HepG2 (cell line): Measurements from ENCODE around the gene BAIAP2L2. TPM values are rescaled to one million over a fixed set of nuclear protein-coding genes. Genes with fewer than 3 reads are reported as not detected.

Experiments
- CSRNP1 ChIP-seq: sonication (generic); formaldehyde crosslinking; IDR thresholded peaks from 2 replicates; pipeline ENCODE4 v1.8.1; 2023; ENCODE audit warnings: mild to moderate bottlenecking, missing genetic modification reagents
- DBP ChIP-seq: sonication (generic); formaldehyde crosslinking; IDR thresholded peaks from 2 replicates; pipeline ENCODE4 v1.4.0; 2020; ENCODE audit warnings: missing genetic modification reagents; ENCODE audit errors: not compliant biosample characterization
- POLR2AphosphoS5 ChIP-seq: IDR thresholded peaks from 2 replicates; pipeline ENCODE4 v1.6.1; 2012; ENCODE audit warnings: low read depth, low read length
- REL ChIP-seq: sonication (generic); formaldehyde crosslinking; conservative IDR thresholded peaks from 2 replicates; pipeline ENCODE4 v1.8.0; 2022; ENCODE audit warnings: mild to moderate bottlenecking, missing genetic modification reagents, moderate library complexity
- RXRA ChIP-seq: sonication (generic); formaldehyde crosslinking; IDR thresholded peaks from 2 replicates; pipeline ENCODE4 v1.5.1; 2020; ENCODE audit warnings: missing genetic modification reagents
- SOX5 ChIP-seq: IDR thresholded peaks from 2 replicates; pipeline ENCODE4 v1.6.1; 2016; ENCODE audit warnings: borderline replicate concordance
- YEATS4 ChIP-seq: sonication (generic); formaldehyde crosslinking; IDR thresholded peaks from 2 replicates; pipeline ENCODE4 v1.4.0; 2020; ENCODE audit warnings: missing genetic modification reagents, borderline replicate concordance
- ZFP91 ChIP-seq: sonication (generic); formaldehyde crosslinking; IDR thresholded peaks from 2 replicates; pipeline ENCODE4 v1.9.0; 2022; ENCODE audit warnings: missing genetic modification reagents, mild to moderate bottlenecking, borderline replicate concordance
- ZNF143 ChIP-seq: sonication (generic); formaldehyde crosslinking; IDR thresholded peaks from 2 replicates; pipeline ENCODE4 v1.4.0; 2020; ENCODE audit warnings: missing genetic modification reagents
- ZNF547 ChIP-seq: sonication (generic); formaldehyde crosslinking; IDR thresholded peaks from 2 replicates; pipeline ENCODE4 v1.5.1; 2020; ENCODE audit warnings: mild to moderate bottlenecking, missing genetic modification reagents
- polyA plus RNA-seq, 8 experiments: library from polyadenylated mRNA; depleted of rRNA in 3 of 8; stranded (reverse) in 7 of 8; unstranded in 1 of 8; fragments of >200 nt; fragmentation: Illumina TruSeq in 4 of 8; extraction: Trizol in 4 of 8; gene quantifications; 2 replicates each; pipeline versions ENCODE4 v1.2.1 to v1.2.3, GENCODE V29; 2011 to 2016; ENCODE audit warnings: low read depth in 4 of 8, missing spikeins in 1 of 8, mixed read lengths in 1 of 8; ENCODE audit not compliant: insufficient read depth in 1 of 8
- total RNA-seq, 5 experiments: library from RNA; depleted of rRNA; stranded (reverse); fragments of >200 nt; fragmentation: Illumina TruSeq; extraction: Trizol; gene quantifications; 2 replicates each; pipeline ENCODE4 v1.2.3, GENCODE V29; 2016; ENCODE audit warnings: low read depth in 1 of 5

Gene BAIAP2L2
- total and polyA plus RNA-seq, 2 of the 13 experiments (the other 11 are each of a cell fraction or from before 2014, with no cell fraction given) = 4.4 to 7.5 TPM

GRCh38 chr22:38056969-38057891 lies 53.3 kb downstream of the BAIAP2L2 start, which contains the start of gene PICK1 (continued):
- 0 out of 2 replicates have a peak, but pooled peaks have one; percentile 20 for TF ChIP-seq CSRNP1 (CRISPR knock-in tag)
- peak; percentile 57; the same call in 1 of the 2 replicates for TF ChIP-seq REL (CRISPR knock-in tag)
- peak; percentile 59 for TF ChIP-seq POLR2AphosphoS5
- TF ChIP-seq ZFP91 (CRISPR knock-in tag) = peak; percentile 85; the same call in 1 of the 2 replicates
- peak; percentile 63; the same call in 1 of the 2 replicates for TF ChIP-seq YEATS4
- peak; percentile 48; the same call in 1 of the 2 replicates for TF ChIP-seq ZNF547 (CRISPR knock-in tag)
- TF ChIP-seq RXRA (CRISPR knock-in tag) = peak; percentile 63
- no peak for TF ChIP-seq SOX5 (CRISPR knock-in tag)
- peak; percentile 81 for TF ChIP-seq ZNF143 (CRISPR knock-in tag)
- TF ChIP-seq DBP (CRISPR knock-in tag) = no peak
